ENCODE data around the gene MAT2A. TPM values are rescaled to one million over a fixed set of nuclear protein-coding genes. Genes with fewer than 3 reads are reported as not detected.
A peak's percentile ranks its signal among the peaks of the same experiment; 100 is the strongest.

The MAT2A gene
- total and polyA plus RNA-seq, 9 of the 15 experiments (the other 6 are each of a cell fraction or from before 2014, with no cell fraction given), result 130 to 1,027 (median 240) TPM

DNA sequence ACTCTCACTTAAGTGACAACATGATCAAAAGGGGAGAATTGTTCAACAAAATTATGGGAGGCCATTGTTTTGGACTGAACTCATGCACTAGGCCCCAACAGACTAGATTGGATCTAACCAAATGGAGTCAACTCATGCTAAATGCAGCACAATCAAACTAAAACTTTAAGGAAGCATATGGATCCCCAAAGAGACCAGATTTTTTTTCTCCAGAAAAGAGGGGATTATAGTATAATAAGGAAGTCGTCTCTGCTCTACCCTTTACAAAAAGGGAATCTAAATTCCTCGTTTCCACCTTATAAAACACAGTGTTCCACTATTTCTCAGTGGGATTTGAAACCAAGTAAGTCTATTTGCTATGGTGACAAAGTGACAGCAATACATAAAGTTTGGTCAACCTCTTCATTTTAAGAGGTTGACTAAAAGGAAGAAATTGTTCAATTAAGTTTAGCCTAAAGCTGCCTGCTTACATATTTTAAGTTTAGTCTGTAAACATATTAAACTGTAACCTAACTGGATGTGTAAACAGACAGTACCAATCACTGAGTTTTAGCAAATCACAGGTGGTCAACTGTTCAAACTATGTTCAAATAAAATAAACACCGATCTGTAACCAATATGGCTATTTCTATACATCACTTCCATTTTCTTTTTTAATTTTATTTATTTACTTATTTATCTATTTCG is 40.9 kb upstream of the MAT2A start (continued):
- TF ChIP-seq, protein P1, sequence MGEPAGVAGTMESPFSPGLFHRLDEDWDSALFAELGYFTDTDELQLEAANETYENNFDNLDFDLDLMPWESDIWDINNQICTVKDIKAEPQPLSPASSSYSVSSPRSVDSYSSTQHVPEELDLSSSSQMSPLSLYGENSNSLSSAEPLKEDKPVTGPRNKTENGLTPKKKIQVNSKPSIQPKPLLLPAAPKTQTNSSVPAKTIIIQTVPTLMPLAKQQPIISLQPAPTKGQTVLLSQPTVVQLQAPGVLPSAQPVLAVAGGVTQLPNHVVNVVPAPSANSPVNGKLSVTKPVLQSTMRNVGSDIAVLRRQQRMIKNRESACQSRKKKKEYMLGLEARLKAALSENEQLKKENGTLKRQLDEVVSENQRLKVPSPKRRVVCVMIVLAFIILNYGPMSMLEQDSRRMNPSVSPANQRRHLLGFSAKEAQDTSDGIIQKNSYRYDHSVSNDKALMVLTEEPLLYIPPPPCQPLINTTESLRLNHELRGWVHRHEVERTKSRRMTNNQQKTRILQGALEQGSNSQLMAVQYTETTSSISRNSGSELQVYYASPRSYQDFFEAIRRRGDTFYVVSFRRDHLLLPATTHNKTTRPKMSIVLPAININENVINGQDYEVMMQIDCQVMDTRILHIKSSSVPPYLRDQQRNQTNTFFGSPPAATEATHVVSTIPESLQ (CRISPR knock-in tag; IDR thresholded peaks at IDR 0.05), result no peak
- TF ChIP-seq ZNF561 (CRISPR knock-in tag; conservative IDR thresholded peaks at IDR 0.05) (no peak), CBX5 (IDR thresholded peaks at IDR 0.05; ENCODE audit: borderline replicate concordance, low read depth) (no peak), ZNF384 (IDR thresholded peaks at IDR 0.05; ENCODE audit: low read depth, low read length) (no peak), THRAP3 (IDR thresholded peaks at IDR 0.05; ENCODE audit: borderline replicate concordance) (no peak), PURB (CRISPR knock-in tag; IDR thresholded peaks at IDR 0.05; ENCODE audit: low read depth) (no peak), CCNT2 (IDR thresholded peaks at IDR 0.05; ENCODE audit: borderline replicate concordance, extremely low read depth, insufficient read length, low read depth, low read length) (no peak), NCOA1 (IDR thresholded peaks at IDR 0.05; ENCODE audit: low read depth) (no peak), GTF2F1 (IDR thresholded peaks at IDR 0.05; ENCODE audit: low read depth, low read length) (no peak), ZBTB8A (IDR thresholded peaks at IDR 0.05; ENCODE audit: partially characterized antibody) (no peak), NR3C1 (CRISPR knock-in tag; IDR thresholded peaks at IDR 0.05) (no peak), TAF7 (tag; IDR thresholded peaks at IDR 0.05) (peak; percentile 68), HDAC6 (IDR thresholded peaks at IDR 0.05; ENCODE audit: low read depth, low read length) (no peak), EWSR1 (IDR thresholded peaks at IDR 0.05; ENCODE audit: borderline replicate concordance, low read depth, partially characterized antibody) (no peak), TBP (optimal IDR thresholded peaks at IDR 0.05; ENCODE audit: low read depth, low read length) (no peak), KLF6 (CRISPR knock-in tag; IDR thresholded peaks at IDR 0.05; ENCODE audit: borderline replicate concordance) (peak; percentile 94), HNRNPH1 (optimal IDR thresholded peaks at IDR 0.05; ENCODE audit: low read depth, low read length) (no peak)
- TF ChIP-seq, protein P2, sequence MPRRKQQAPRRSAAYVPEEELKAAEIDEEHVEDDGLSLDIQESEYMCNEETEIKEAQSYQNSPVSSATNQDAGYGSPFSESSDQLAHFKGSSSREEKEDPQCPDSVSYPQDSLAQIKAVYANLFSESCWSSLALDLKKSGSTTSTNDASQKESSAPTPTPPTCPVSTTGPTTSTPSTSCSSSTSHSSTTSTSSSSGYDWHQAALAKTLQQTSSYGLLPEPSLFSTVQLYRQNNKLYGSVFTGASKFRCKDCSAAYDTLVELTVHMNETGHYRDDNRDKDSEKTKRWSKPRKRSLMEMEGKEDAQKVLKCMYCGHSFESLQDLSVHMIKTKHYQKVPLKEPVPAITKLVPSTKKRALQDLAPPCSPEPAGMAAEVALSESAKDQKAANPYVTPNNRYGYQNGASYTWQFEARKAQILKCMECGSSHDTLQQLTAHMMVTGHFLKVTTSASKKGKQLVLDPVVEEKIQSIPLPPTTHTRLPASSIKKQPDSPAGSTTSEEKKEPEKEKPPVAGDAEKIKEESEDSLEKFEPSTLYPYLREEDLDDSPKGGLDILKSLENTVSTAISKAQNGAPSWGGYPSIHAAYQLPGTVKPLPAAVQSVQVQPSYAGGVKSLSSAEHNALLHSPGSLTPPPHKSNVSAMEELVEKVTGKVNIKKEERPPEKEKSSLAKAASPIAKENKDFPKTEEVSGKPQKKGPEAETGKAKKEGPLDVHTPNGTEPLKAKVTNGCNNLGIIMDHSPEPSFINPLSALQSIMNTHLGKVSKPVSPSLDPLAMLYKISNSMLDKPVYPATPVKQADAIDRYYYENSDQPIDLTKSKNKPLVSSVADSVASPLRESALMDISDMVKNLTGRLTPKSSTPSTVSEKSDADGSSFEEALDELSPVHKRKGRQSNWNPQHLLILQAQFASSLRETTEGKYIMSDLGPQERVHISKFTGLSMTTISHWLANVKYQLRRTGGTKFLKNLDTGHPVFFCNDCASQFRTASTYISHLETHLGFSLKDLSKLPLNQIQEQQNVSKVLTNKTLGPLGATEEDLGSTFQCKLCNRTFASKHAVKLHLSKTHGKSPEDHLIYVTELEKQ (CRISPR knock-in tag; IDR thresholded peaks at IDR 0.05), result peak; percentile 92
- TF ChIP-seq, protein P3, sequence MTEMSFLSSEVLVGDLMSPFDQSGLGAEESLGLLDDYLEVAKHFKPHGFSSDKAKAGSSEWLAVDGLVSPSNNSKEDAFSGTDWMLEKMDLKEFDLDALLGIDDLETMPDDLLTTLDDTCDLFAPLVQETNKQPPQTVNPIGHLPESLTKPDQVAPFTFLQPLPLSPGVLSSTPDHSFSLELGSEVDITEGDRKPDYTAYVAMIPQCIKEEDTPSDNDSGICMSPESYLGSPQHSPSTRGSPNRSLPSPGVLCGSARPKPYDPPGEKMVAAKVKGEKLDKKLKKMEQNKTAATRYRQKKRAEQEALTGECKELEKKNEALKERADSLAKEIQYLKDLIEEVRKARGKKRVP (CRISPR knock-in tag; IDR thresholded peaks at IDR 0.05), result peak; percentile 72; the same call in 1 of the 2 replicates
- TF ChIP-seq, protein P4, sequence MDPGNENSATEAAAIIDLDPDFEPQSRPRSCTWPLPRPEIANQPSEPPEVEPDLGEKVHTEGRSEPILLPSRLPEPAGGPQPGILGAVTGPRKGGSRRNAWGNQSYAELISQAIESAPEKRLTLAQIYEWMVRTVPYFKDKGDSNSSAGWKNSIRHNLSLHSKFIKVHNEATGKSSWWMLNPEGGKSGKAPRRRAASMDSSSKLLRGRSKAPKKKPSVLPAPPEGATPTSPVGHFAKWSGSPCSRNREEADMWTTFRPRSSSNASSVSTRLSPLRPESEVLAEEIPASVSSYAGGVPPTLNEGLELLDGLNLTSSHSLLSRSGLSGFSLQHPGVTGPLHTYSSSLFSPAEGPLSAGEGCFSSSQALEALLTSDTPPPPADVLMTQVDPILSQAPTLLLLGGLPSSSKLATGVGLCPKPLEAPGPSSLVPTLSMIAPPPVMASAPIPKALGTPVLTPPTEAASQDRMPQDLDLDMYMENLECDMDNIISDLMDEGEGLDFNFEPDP (CRISPR knock-in tag; IDR thresholded peaks at IDR 0.05), result no peak

All from K562 (cell line).